SU-DHL-6 (cell line): Measurements from ENCODE around the gene ITGB2.
"Not testable (repeated sequence)": the region's sequence is repeated elsewhere in the genome, so short reads cannot be mapped to it uniquely, and the experiment has no call there.

ENCODE experiments used
- EZH2phosphoT487 ChIP-seq: fragments of 200-600 bp; sonication (generic), shearing (Covaris generic); conservative IDR thresholded peaks from 2 replicates; pipeline ENCODE4 v1.6.1; 2018; ENCODE audit warnings: mild to moderate bottlenecking, antibody characterized with exemption, low read length, moderate library complexity, mixed read lengths
- TF ChIP-seq, protein P1 (sequence below): fragments of 200-600 bp; sonication (generic); IDR thresholded peaks from one replicate; pipeline ENCODE4 v1.5.1; 2017; ENCODE audit warnings: antibody characterized with exemption, mild to moderate bottlenecking, low read length, moderate library complexity; ENCODE audit not compliant: insufficient read depth, poor library complexity, severe bottlenecking

DNA sequence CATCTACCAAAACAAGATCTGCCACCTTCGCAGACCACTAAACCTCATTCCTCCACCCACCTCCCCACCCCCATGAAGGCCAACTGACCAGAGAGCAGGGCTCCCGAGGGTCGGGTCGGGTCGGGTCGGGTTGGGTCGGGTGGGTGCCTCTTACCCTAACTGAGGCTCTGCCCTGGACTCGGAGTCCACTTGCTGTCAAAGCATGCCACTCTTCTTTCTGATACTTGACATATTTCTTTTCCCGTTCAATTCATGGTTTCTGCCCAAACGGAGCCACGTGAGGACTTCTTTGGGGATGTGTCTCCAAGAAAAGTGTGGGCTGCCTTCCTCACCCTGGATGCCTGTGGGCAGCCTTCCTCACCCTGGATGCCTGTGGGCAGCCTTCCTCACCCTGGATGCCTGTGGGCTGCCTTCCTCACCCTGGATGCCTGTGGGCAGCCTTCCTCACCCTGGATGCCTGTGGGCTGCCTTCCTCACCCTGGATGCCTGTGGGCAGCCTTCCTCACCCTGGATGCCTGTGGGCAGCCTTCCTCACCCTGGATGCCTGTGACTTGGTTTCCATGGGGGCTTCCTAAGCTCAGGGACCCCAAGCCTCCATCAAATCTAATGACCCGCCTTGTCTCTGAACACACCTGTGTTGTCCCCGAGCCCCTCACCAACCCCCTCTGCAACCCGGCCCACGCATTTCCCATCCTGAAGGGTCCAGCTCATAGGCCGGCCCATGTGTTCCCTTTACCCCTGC is 8.0 kb upstream of the ITGB2 start:
- TF ChIP-seq, protein P1, sequence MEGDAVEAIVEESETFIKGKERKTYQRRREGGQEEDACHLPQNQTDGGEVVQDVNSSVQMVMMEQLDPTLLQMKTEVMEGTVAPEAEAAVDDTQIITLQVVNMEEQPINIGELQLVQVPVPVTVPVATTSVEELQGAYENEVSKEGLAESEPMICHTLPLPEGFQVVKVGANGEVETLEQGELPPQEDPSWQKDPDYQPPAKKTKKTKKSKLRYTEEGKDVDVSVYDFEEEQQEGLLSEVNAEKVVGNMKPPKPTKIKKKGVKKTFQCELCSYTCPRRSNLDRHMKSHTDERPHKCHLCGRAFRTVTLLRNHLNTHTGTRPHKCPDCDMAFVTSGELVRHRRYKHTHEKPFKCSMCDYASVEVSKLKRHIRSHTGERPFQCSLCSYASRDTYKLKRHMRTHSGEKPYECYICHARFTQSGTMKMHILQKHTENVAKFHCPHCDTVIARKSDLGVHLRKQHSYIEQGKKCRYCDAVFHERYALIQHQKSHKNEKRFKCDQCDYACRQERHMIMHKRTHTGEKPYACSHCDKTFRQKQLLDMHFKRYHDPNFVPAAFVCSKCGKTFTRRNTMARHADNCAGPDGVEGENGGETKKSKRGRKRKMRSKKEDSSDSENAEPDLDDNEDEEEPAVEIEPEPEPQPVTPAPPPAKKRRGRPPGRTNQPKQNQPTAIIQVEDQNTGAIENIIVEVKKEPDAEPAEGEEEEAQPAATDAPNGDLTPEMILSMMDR: not testable (repeated sequence)
- not testable (repeated sequence) for TF ChIP-seq EZH2phosphoT487
